ENCODE measurements around the gene RIMS4.

The RIMS4 gene

GRCh38 chr20:44711237-44711636 lies 99.1 kb downstream of the RIMS4 start:
- in situ Hi-C loops (cut with MboI; ENCODE audit: low pct_unique_long_range_greater_than_20kb, low sequenced_read_pairs) = no loop called here
- no peak for DNase-seq

GRCh38 chr20:44709797-44710196 lies 100.5 kb downstream of the RIMS4 start:
- no peak for DNase-seq
- in situ Hi-C loops (cut with MboI; ENCODE audit: low pct_unique_long_range_greater_than_20kb, low sequenced_read_pairs) = no loop called here

GRCh38 chr20:44709380-44709779 lies 101.0 kb downstream of the RIMS4 start:
- DNase-seq = no peak

GRCh38 chr20:44707018-44707579 lies 103.2 kb downstream of the RIMS4 start:
- in situ Hi-C loops (cut with MboI; ENCODE audit: low pct_unique_long_range_greater_than_20kb, low sequenced_read_pairs) = no loop called here
- DNase-seq = no peak

More at GRCh38 chr20:44709380-44709779, 101.0 kb downstream of the RIMS4 start:
- in situ Hi-C loops (cut with MboI; ENCODE audit: low pct_unique_long_range_greater_than_20kb, low sequenced_read_pairs) = no loop called here

- no peak for DNase-seq
- in situ Hi-C loops (cut with MboI; ENCODE audit: low pct_unique_long_range_greater_than_20kb, low sequenced_read_pairs) = no loop called here
Measured at GRCh38 chr20:44706301-44707017, 103.9 kb downstream of the RIMS4 start.

GRCh38 chr20:44705364-44706094 lies 104.8 kb downstream of the RIMS4 start:
- DNase-seq = no peak
- in situ Hi-C loops (cut with MboI; ENCODE audit: low pct_unique_long_range_greater_than_20kb, low sequenced_read_pairs) = no loop called here

- DNase-seq = no peak
- in situ Hi-C loops (cut with MboI; ENCODE audit: low pct_unique_long_range_greater_than_20kb, low sequenced_read_pairs) = no loop called here
Measured at GRCh38 chr20:44704551-44704971, 105.8 kb downstream of the RIMS4 start.

- no peak for DNase-seq
- in situ Hi-C loops (cut with MboI; ENCODE audit: low pct_unique_long_range_greater_than_20kb, low sequenced_read_pairs) = no loop called here
Measured at GRCh38 chr20:44703956-44704488, 106.3 kb downstream of the RIMS4 start.

GRCh38 chr20:44703183-44703925 lies 107.0 kb downstream of the RIMS4 start:
- DNase-seq = no peak
- in situ Hi-C loops (cut with MboI; ENCODE audit: low pct_unique_long_range_greater_than_20kb, low sequenced_read_pairs) = no loop called here

- no peak for DNase-seq
- in situ Hi-C loops (cut with MboI; ENCODE audit: low pct_unique_long_range_greater_than_20kb, low sequenced_read_pairs) = no loop called here
Measured at GRCh38 chr20:44702776-44703175, 107.6 kb downstream of the RIMS4 start.

GRCh38 chr20:44701858-44702256 lies 108.5 kb downstream of the RIMS4 start:
- no peak for DNase-seq
- in situ Hi-C loops (cut with MboI; ENCODE audit: low pct_unique_long_range_greater_than_20kb, low sequenced_read_pairs) = no loop called here
